Nephron (organoid): Measurements from ENCODE around the gene LCN2.

Experiments used
- H3K27ac Mint-ChIP-seq, 3 experiments: 2 replicates each; pipeline ENCODE4 v1.8.0; 2020; ENCODE audit warnings: mixed read lengths in 3 of 3, mild to moderate bottlenecking in 2 of 3, moderate library complexity in 1 of 3
- H3K27me3 Mint-ChIP-seq: 2 replicates; pipeline ENCODE4 v1.8.0; 2021; ENCODE audit warnings: low read depth, mild to moderate bottlenecking, moderate library complexity, mixed read lengths
- H3K36me3 Mint-ChIP-seq: 2 replicates; pipeline ENCODE4 v1.8.0; 2020; ENCODE audit warnings: low read depth, mixed read lengths
- H3K4me1 Mint-ChIP-seq: 2 replicates; pipeline ENCODE4 v1.8.0; 2020; ENCODE audit warnings: mixed read lengths
- H3K4me3 Mint-ChIP-seq, 3 experiments: 2 replicates each; pipeline ENCODE4 v1.8.0; 2020; ENCODE audit warnings: mild to moderate bottlenecking in 3 of 3, mixed read lengths in 3 of 3, moderate library complexity in 2 of 3
- H3K9me3 Mint-ChIP-seq: 2 replicates; pipeline ENCODE4 v1.8.0; 2020; ENCODE audit warnings: mixed read lengths
- CTCF ChIP-seq, 3 experiments: fragments of 200-600 bp; sonication (generic); IDR thresholded peaks; one replicate each; pipeline ENCODE4 v1.5.0; 2021; ENCODE audit warnings: antibody characterized with exemption in 3 of 3; ENCODE audit not compliant: unreplicated experiment in 3 of 3

The LCN2 gene

GRCh38 chr9:128161215-128161902, 12.1 kb downstream of the LCN2 start:
- Mint-ChIP-seq H3K27ac (peak overlapping the region in 2 of 3 experiments; percentile 5 to 23), H3K27me3 (no peaks in the 10 kb centered on the region), H3K4me3 (peak overlapping the region; percentile 78 to 87 (median 84)), H3K9me3 (no peaks in the 10 kb centered on the region), H3K36me3 (peaks cover 24% of the 10 kb centered on the region), H3K4me1 (peaks cover 4% of the 10 kb centered on the region)
- TF ChIP-seq CTCF (IDR thresholded peaks at IDR 0.05; ENCODE audit: unreplicated experiment in 3 of 3) = no peak

GRCh38 chr9:128162215-128163026, 13.2 kb downstream of the LCN2 start:
- Mint-ChIP-seq H3K36me3 (peaks cover 32% of the 10 kb centered on the region), H3K27me3 (no peaks in the 10 kb centered on the region), H3K9me3 (no peaks in the 10 kb centered on the region), H3K4me1 (peaks cover 4% of the 10 kb centered on the region), H3K27ac (no peak overlapping the region), H3K4me3 (peak overlapping the region; percentile 64 to 87 (median 84))
- no peak for TF ChIP-seq CTCF (IDR thresholded peaks at IDR 0.05; ENCODE audit: unreplicated experiment in 3 of 3)

- no peak overlapping the region for H3K4me3 Mint-ChIP-seq
- no peaks in the 10 kb centered on the region for H3K9me3 Mint-ChIP-seq
- no peaks in the 10 kb centered on the region for H3K27me3 Mint-ChIP-seq
- H3K4me1 Mint-ChIP-seq = peaks cover 4% of the 10 kb centered on the region
- no peak for TF ChIP-seq CTCF (IDR thresholded peaks at IDR 0.05; ENCODE audit: unreplicated experiment in 3 of 3)
- H3K27ac Mint-ChIP-seq = no peak overlapping the region
- peaks cover 37% of the 10 kb centered on the region for H3K36me3 Mint-ChIP-seq
Observed at GRCh38 chr9:128163027-128163515, 13.8 kb downstream of the LCN2 start.

- H3K4me3 Mint-ChIP-seq = peak overlapping the region in 2 of 3 experiments; percentile 43 to 48
- H3K4me1 Mint-ChIP-seq = peaks cover 4% of the 10 kb centered on the region
- H3K27me3 Mint-ChIP-seq = no peaks in the 10 kb centered on the region
- no peak overlapping the region for H3K27ac Mint-ChIP-seq
- no peaks in the 10 kb centered on the region for H3K9me3 Mint-ChIP-seq
- no peak for TF ChIP-seq CTCF (IDR thresholded peaks at IDR 0.05; ENCODE audit: unreplicated experiment in 3 of 3)
- H3K36me3 Mint-ChIP-seq = peaks cover 40% of the 10 kb centered on the region
Observed at GRCh38 chr9:128163523-128164306, 14.5 kb downstream of the LCN2 start.

GRCh38 chr9:128164307-128164885, 15.1 kb downstream of the LCN2 start:
- TF ChIP-seq CTCF (IDR thresholded peaks at IDR 0.05; ENCODE audit: unreplicated experiment in 3 of 3) = no peak
- Mint-ChIP-seq H3K4me1 (peaks cover 4% of the 10 kb centered on the region), H3K36me3 (peaks cover 47% of the 10 kb centered on the region), H3K4me3 (peak overlapping the region in 2 of 3 experiments; percentile 43 to 48), H3K9me3 (no peaks in the 10 kb centered on the region), H3K27me3 (no peaks in the 10 kb centered on the region), H3K27ac (no peak overlapping the region)
